C4-2B (cell line): ENCODE results near the gene CHTF18.

ENCODE experiments used
- ZFX ChIP-seq: fragments of 450-650 bp; IDR thresholded peaks from 2 replicates; pipeline ENCODE4 v1.6.1; 2017
- TF ChIP-seq, protein P1 (sequence below): fragments of 450-650 bp; conservative IDR thresholded peaks from 2 replicates; pipeline ENCODE4 v1.5.1; 2017; ENCODE audit warnings: mild to moderate bottlenecking

DNA sequence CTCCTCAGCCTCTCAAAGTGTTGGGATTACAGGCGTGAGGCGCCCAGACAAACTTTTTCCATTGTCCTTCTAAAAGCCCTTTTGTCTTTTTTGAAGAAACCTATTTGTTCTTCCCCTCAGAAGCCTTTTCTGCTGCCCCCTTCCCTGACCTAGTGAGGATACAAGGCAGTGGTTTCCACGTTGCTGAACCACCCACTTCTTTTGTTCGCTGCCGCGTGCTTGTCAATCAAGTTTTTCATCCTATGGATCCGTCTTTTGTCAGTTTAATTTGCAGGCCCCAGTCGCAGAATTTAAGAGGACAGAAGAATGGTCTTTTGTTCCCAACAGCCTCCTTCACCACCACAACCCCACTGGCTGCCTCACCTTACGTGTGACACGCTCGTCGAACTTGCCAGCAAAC, 32.3 kb downstream of the CHTF18 start:
- TF ChIP-seq, protein P1, sequence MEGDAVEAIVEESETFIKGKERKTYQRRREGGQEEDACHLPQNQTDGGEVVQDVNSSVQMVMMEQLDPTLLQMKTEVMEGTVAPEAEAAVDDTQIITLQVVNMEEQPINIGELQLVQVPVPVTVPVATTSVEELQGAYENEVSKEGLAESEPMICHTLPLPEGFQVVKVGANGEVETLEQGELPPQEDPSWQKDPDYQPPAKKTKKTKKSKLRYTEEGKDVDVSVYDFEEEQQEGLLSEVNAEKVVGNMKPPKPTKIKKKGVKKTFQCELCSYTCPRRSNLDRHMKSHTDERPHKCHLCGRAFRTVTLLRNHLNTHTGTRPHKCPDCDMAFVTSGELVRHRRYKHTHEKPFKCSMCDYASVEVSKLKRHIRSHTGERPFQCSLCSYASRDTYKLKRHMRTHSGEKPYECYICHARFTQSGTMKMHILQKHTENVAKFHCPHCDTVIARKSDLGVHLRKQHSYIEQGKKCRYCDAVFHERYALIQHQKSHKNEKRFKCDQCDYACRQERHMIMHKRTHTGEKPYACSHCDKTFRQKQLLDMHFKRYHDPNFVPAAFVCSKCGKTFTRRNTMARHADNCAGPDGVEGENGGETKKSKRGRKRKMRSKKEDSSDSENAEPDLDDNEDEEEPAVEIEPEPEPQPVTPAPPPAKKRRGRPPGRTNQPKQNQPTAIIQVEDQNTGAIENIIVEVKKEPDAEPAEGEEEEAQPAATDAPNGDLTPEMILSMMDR, result no peak
- no peak for TF ChIP-seq ZFX
